GM19468 (cell line): ENCODE data around the gene RSU1.
"Not testable (repeated sequence)": the region's sequence is repeated elsewhere in the genome, so short reads cannot be mapped to it uniquely, and the experiment has no call there.

Experiments
- ATAC-seq: cut with Tn5 transposase; IDR thresholded peaks from one replicate; pipeline ENCODE4 v1.9.1; 2021; ENCODE audit warnings: mild to moderate bottlenecking, moderate library complexity, moderate number of reproducible peaks; ENCODE audit not compliant: unreplicated experiment; ENCODE audit errors: extremely low read depth

Gene RSU1

DNA sequence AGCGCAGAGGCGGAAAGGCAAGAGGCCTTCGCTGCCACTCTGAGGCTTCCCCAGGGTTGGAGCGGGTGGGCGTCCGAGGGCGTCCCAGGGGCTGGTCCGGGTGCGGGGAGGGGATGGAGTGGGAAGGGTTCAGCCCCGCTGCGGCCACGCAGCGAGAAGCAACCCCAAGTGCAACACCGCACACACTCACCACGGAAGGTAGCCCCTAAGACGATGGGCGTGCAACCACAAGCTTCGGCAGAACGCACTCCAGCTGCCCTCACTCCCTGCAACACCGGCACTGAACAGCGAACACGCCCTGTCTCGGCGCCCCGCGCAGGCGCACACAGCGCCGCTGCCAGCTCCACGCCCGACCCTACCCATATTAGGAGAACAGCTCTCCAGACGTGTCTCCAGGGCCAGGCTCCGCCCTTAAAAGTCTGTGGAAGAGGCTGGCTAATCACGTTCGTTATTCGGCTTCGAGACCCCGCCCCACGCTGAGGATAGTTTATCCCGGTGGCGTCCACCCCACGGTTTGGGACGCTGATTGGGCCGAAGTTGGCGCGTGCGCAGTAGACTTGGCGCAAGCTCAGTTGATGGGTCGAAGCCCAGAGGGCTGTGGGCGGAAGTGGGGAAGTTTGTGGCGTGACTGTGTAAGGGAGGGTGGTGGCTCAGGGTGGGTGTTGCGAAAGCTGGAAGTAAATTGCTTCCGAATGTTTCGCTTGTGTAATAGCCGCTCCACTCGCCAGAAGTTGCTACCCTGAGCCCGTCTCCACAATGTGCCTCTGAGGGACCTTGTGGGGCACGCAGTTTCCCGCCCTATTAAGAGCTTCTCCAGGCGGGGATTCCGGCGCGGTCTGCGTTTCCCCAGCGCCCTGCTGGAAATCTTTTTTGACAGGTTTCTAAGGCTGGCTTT, at the start of gene RSU1:
RSU1 (minus strand) TSS at position 300 of the 895 bp plus-strand sequence. CDS start 343 bp downstream, outside the sequence.
- ATAC-seq, result peak; percentile 97

DNA sequence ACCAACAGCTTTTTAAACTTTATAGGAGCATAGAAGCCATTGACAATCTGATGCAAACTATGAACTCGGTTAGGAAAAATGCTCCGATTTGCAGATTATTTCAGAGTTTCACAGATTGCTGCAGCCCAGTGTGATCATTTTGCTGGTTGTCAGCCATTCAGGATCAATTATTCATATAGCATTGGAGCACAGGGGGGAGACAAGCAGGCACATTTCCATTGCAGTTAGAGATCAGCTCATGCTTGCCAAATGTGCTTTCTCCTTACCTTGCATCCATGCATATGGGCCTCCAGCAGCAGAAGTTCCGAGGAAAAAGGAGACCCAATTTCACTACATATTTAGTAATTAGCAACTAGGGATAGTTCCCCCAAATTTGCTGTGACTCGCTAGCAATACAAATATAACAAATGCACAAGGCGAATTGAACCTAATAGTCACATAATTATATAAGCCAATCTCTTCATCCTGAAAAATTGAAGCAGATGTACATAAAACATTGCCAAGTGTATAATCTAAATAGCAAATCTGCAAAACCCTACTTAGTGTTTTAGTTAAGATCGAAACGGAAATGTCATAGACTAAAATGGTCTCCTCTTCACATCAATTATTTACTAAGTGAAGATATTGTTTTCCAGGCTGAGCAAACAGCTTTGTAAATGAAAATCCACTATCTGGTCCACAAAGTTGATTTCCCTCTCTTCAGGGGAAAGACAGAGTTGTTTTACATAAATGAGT, 49.5 kb upstream of the RSU1 start:
- ATAC-seq, result no peak

DNA sequence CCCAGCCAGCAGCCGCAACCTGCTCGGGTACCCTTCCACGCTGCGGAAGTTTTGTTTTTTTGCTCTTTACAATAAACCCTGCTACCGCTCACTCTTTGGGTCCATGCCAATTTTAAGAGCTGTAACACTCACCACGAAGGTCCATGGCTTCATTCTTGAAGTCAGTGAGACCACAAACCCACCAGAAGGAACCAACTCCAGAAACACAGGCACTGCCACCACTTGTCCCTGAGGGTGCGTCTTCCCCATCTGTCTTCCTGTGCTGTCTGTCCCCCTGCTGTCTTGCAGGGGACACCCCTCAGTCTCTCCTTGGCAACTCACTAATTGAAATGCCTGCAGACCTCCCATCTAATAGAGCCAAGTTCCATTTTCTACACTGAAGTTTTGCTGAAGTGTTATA, 48.5 kb upstream of the RSU1 start:
- no peak for ATAC-seq

DNA sequence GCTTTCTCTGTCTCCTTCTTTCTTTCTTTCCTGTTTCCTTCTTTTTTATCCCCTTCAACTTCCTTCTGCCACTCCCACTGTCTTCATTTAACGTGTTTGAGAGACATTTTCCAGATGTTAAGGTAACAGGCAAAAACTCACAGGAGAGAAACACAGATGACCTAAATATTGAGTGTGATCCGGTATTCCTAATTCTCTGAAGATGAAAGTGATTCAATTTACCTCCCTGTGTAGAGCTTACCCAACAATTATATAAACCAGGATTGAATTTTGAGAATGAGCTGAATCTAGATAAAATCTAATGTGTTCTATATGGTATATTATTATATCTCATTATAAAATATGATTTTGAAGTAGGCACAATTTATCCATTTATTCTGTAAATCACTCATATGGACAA, 46.5 kb upstream of the RSU1 start:
- ATAC-seq, result no peak

DNA sequence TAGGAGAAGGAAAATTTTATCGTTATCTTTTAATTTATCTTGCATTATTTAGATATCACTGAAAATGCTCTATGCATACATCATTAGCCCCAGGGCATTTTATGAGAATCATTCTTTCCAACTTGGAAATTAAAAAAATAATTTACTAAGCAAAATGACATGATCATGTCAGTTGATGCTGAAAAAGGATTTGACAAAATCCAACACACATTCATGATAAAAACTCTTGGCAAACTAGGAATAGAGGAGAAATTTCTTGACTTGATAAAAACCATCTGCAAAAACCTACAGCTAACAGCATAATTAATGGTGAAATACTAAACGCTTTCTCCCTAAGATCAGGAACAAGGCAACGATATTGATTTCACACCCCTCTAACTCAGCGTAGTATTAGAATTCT, 40.2 kb upstream of the RSU1 start:
- no peak for ATAC-seq

DNA sequence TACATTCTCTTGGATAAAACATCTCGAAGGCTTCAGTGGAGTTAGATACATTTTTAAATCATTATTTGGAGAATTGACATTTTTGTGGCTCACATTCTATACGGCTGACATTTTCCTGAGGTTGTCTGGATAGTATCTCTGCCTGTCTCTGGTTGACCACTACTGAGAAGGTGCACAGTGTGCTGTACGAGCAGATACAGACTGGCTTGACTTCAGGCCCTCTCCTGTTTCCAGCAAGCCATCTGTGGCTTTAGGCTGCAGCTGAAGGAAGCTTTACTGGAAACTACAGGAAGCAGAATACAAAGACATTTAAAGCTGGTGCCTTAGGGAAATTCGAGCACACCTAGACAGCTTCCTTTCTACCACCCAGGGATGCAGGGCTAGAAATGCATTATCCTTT, 39.3 kb upstream of the RSU1 start:
- no peak for ATAC-seq

DNA sequence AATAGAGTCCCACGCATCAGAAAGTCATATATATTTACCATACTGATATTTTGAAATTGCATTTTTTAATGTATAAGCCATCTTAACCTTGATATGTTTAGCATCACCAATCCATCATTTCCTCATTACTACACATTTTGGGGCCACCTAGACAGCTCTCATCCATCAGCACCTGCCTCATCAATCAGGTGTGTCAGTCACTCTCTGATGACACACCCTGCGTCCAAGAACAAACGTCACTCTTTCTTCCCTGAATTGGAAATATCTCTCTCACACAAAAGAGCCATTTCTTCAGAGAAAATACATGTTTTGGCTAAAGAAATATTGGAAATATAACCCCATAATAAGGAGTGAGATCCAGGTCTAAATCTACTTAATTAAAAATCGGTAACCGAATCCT, 38.9 kb upstream of the RSU1 start:
- no peak for ATAC-seq

DNA sequence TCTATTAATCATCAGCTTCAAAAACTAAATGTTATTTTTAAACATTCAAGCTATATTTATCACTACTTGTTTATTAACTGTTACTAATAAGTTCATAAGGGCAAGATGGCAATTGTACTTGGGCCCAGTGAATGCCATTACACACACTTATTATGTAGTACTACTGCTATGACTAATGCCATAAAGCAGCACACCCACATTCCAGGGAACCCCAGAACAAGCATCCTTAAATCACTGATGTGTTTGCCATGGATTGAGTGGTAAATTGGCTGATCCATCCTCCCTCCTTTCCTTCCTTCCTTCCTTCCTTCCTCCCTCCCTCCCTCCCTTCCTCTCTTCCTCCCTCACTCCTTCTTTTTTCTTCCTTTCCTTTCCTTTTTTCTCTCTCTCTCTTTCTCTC, 37.4 kb upstream of the RSU1 start:
- ATAC-seq, result no peak

DNA sequence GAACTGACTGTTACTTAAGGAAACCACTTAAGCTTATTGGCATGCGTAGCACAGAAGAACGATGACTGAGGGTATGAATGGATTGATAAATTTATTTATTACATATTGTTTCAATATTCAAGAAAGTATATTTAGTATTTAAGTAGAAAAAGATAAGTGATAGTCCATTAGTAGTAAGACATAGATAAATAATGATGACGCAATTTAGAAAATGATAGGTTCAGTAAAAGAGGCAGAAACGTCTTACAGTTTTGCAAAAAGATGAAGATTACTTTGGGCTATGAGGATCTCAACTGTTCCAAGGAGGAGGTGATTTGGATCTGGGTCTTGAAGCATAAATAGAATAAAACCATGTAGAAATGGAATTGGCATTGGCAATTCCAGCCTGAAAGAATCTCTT, 36.6 kb upstream of the RSU1 start:
- ATAC-seq, result no peak

DNA sequence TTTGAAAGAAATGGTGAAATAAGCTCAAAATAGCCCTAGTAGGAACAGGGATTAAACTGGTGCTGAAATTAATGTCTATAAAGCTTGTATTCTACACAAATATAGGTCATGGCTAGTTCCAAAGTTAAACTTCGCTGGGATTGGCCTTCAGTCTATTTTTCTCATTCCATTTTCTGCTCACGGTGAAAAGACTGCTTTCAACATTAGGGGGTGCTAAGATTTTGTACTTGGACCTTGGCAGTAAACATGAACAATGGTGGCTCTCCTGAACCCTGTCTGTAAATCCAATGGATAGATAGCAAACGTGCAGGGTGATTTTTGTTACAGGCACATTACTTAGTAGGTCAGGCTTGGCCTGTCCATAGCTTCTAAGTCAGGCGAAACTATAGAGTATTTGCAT, 36.0 kb upstream of the RSU1 start:
- no peak for ATAC-seq

DNA sequence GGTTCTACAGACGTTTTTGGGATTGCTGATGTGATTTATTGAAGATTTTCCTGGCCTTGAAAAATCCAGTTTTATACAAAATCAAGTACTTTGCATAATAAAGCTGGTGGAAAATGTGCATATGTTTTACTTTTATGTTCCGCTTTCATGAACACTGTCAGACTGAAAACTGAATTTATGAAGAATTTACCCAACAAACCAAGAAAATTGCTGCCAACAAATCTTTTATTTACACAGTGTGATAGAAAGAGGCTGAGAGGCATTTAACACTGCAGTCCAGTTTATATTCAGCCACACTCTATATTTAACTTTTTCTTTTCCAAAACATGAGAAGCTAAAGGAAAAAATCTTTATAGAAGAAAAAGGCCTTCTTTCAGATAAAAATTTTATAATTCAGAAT, 35.4 kb upstream of the RSU1 start:
- no peak for ATAC-seq

DNA sequence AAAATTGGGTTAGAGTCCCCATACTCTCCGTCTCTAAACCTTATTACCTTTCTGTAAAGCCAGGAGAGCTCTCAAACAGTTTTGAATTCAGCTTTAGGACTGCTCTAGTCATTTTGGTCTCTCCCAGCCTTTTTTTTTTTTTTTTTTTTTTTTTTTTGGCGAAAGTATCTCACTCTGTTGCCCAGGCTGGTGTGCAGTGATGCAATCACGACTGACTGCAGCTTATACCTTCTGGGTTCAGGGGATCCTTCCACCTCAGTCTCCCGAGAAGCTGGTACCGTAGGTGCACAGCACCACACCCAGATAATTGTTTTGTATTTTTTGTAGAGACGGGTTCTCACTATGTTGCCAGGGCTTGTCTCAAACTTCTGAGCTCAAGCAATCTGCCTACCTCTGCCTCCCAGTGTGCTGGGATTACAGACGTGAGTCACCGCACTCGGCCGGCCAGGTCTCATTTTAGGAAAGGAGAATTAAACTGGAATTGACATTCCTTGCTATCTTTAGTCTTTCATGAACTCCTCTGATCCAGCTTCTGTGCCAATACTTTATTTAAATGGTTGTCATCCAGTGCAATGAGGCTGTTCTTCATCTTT, 31.4 kb upstream of the RSU1 start:
- no peak for ATAC-seq

DNA sequence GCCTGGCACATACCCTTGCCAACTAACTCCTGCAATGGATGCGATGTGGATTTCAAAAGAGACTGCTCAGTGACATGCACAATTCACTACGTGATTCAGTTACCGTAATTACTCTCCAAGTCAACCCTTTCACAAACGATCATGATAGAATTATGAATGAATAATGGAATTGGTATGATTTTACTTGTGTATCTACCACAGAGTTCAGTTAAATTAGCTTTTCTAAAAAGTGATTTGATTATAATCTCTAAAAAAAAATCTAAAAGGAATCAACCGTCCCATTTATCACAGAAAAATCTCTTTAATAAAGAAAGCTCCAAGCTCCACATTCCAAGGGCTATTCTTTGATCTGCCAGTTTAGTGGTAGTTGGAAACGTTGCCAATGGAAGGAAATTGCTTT, 30.4 kb upstream of the RSU1 start:
- no peak for ATAC-seq

DNA sequence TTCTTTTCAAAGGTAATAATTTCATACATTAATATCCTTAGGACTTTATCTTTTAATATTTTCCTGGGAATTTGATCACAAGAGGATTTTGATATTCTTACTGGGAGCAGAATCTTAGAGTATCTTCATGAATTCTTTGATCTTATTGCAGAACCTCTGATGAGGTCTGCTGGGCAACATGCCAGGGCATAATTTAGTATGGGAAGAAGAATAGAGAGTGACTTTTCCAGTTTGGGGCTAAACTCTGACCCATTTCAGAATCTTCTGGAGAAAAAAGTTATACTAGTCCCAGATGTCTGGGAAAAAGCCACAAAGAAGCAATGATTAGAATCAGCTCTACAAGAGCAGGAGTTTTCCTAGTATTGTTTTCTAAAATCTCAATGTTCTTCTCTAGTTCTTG, 28.0 kb upstream of the RSU1 start:
- no peak for ATAC-seq

DNA sequence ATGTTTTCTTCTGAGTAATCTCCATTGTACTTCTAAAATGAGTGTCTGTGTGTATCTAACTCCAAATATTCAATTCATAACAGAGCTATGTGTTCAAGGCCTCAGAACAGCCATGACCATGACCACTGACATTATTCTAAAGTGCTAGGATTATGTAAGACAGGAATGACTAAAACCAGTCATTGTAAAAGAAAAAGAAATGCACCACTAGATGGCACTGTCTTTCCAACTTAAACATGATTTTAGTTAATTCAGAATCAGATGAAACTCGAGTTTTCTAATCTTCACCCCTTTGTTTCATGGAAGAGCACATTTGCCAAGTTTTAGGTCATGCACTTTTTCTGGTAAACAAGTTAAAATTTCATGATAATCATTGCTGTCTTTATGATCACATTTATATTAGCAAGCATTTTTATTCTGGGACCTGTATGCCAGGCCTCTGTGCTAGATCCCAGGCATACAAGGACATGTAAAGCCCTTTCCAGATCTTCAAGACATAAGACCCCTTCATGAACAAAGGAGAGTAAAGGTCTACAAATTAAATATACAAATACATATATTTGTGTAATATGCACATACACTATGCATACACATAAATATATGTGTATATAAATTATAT, 26.1 kb upstream of the RSU1 start:
- ATAC-seq, result no peak

DNA sequence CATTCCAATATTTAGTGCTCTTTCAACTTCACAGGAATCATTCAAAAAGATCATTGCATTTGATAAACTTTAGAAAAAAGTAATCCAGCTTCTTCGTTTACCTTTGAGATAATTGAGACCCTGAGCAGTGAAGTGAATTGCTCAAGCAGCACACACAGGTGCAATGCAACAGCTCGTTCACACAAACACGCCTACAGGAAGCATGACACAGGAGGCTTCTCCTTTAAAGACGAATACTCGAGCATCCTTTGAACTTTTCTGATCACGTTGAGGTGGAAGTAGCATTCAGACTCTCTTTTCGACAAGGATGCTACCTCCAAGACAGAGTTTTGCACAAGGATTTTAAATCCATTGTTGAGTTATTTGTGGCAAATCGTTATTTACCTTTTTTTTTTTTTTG, 18.0 kb upstream of the RSU1 start:
- no peak for ATAC-seq

DNA sequence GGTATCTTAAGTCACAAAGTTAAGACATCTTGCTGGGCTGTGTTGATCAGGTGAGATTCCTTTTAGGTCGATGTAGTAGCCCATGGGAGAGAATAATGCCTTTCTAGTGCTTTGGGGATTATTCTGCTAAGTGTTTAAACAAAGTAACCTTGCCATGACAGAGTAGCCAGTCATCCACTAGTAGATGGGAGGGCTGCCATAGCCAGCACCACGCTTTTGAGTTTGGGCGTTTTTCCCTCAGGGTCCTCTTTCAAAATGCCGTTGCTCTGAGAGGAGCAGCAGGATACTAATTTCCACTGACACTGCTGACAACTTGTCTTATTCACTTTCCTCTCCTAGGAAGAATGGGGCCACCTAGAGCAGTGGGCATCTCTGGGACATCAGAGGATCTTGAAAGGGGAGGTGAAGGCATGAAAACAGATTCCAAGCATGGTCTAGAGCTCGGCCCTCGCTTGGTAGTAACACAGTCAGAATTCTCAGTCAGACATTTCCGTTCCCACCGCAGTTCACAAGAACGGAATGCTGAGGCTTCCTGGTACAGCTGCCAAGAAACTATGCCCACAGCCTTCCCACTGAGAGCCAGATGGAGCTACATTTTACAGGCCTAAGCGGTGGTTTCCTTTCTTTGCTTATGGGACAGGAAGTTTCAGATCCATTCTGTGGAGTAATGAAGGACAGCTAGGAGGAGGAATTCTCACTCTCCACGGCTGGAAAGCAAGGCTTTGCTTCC, 15.3 kb upstream of the RSU1 start:
- ATAC-seq, result no peak

DNA sequence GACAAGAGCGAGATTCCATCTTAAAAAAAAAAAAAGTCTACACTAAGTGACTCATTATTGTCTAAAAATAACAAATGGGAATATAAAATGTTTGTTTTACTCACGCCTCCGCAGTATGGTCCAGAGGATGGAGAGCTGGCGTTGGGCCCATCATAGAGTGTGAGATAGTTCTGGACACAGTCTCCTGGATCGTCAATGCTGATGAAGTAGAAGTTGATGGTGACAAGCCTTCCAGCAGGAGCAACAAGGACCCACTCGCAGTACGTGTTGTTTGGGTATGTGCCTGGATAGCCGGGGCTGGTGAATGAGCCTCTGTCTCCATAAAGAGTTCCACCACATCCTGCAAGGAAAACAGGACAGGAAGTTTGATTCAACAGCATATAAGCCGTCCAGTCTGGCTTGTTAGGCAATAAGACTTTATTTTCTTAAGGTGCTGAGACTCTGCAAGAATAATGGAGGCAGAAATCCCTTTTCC, 11.5 kb upstream of the RSU1 start:
- no peak for ATAC-seq

DNA sequence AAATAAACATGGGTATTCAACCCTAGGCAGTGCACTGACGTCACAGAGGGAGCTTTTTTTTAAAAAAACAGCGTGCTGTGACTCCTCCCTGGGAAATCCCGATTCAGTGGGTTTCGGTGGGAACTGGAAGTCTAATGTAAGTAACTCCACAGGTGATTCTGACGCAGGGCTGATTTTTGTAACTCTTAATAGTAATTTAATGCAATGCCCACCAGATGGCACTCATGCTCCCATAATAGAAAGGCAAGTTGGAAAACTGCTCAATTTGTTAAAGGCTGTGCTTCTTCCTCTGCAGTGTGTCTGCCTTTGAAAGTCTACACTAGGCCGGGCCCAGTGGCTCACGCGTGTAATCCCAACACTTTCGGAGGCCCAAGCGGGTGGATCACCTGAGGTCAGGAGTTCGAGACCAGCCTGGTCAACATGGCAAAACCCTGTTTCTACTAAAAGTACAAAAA, 10.9 kb upstream of the RSU1 start:
- no peak for ATAC-seq

DNA sequence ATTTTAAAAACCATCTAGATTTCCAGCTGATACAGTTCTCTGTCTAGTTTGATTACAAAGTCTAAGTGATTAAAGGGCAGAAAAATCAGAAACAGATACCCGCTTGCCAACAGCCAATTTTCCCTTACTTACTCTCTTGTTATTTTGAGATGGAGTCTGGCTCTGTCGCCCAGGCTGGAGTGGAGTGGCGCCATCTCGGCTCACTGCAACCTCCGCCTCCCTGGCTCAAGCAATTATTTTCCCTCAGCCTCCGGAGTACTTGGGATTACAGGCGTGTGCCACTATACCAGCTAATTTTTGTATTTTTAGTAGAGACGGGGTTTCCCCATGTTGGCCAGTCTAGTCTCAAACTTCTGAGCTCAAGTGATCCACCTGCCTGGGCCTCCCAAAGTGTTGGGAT, 10.2 kb upstream of the RSU1 start:
- not testable (repeated sequence) for ATAC-seq
